HL-60 (cell line): ENCODE measurements around the gene FERMT3.

Source experiments
- GABPA ChIP-seq: IDR thresholded peaks from 2 replicates; pipeline ENCODE4 v1.6.1; 2012; ENCODE audit warnings: low read depth
- POLR2AphosphoS5 ChIP-seq: IDR thresholded peaks from 2 replicates; pipeline ENCODE4 v1.6.1; 2012; ENCODE audit warnings: low read depth
- REST ChIP-seq: IDR thresholded peaks from 2 replicates; pipeline ENCODE4 v1.6.1; 2012; ENCODE audit warnings: low read depth; ENCODE audit not compliant: insufficient replicate concordance
- TF ChIP-seq, protein P1 (sequence below): IDR thresholded peaks from one replicate; pipeline ENCODE4 v1.5.1; 2011; ENCODE audit warnings: low read length, control low read depth, inconsistent platforms; ENCODE audit not compliant: insufficient read depth

GRCh38 chr11:64232967-64233315 is 26.4 kb downstream of the FERMT3 start:
- TF ChIP-seq, protein P1, sequence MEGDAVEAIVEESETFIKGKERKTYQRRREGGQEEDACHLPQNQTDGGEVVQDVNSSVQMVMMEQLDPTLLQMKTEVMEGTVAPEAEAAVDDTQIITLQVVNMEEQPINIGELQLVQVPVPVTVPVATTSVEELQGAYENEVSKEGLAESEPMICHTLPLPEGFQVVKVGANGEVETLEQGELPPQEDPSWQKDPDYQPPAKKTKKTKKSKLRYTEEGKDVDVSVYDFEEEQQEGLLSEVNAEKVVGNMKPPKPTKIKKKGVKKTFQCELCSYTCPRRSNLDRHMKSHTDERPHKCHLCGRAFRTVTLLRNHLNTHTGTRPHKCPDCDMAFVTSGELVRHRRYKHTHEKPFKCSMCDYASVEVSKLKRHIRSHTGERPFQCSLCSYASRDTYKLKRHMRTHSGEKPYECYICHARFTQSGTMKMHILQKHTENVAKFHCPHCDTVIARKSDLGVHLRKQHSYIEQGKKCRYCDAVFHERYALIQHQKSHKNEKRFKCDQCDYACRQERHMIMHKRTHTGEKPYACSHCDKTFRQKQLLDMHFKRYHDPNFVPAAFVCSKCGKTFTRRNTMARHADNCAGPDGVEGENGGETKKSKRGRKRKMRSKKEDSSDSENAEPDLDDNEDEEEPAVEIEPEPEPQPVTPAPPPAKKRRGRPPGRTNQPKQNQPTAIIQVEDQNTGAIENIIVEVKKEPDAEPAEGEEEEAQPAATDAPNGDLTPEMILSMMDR: no peak
- TF ChIP-seq REST (no peak), POLR2AphosphoS5 (no peak), GABPA (no peak)
